A549 (cell line): Measurements from ENCODE around the gene CLIP1. TPM values are rescaled to one million over a fixed set of nuclear protein-coding genes. Genes with fewer than 3 reads are reported as not detected.

Experiments
- ATAC-seq, 2 experiments: fragments of 200-7000 bp in 1 of 2; fragments of >200 bp in 1 of 2; cut with Nextera tagmentation in 1 of 2; cut with Tn5 transposase in 1 of 2; 3 replicates each; pipeline versions ENCODE4 v1.8.0 to v1.9.1; 2018 to 2020; ENCODE audit warnings: mild to moderate bottlenecking in 1 of 2, moderate library complexity in 1 of 2
- CTCF ChIA-PET: fragments of 300-600 bp; sonication (Branson Sonifier 250); formaldehyde crosslinking; extraction: SDS; loops from one replicate; lab custom pipeline; 2021; ENCODE audit warnings: antibody characterized with exemption, inconsistent platforms; lab: Yijun Ruan, JAX
- POLR2A ChIA-PET: fragments of 350-600 bp; formaldehyde crosslinking; extraction: SDS; loops from one replicate; lab custom pipeline; 2021; ENCODE audit warnings: antibody characterized with exemption, inconsistent platforms; lab: Yijun Ruan, JAX
- DNase-seq, 2 experiments: peaks; one replicate each; pipeline versions ENCODE4 v3.0.0 to v3.0.0-alpha.2; 2011 to 2016; ENCODE audit warnings: low read depth in 1 of 2, low spot score in 1 of 2
- FAIRE-seq: peaks from 2 replicates; lab custom pipeline; 2011; peaks lifted over from hg19 to GRCh38; lab: Jason Lieb, UNC
- H3K27ac ChIP-seq, 2 experiments: fragments of >200 bp; sonication (Bioruptor Twin); formaldehyde crosslinking; 3 replicates each; pipeline ENCODE4 v1.5.1; 2016 to 2017
- H3K4me1 ChIP-seq: fragments of >200 bp; sonication (Bioruptor Twin); formaldehyde crosslinking; 3 replicates; pipeline ENCODE4 v1.6.1; 2016
- H3K4me2 ChIP-seq: fragments of >200 bp; sonication (Bioruptor Twin); formaldehyde crosslinking; 3 replicates; pipeline ENCODE4 v1.6.1; 2016
- H3K4me3 ChIP-seq: fragments of >200 bp; sonication (Bioruptor Twin); formaldehyde crosslinking; 3 replicates; pipeline ENCODE4 v1.5.1; 2016
- H3K9me3 ChIP-seq: fragments of >200 bp; sonication (Bioruptor Twin); formaldehyde crosslinking; 3 replicates; pipeline ENCODE4 v1.6.1; 2016
- ATOH8 ChIP-seq: fragments of 250-450 bp; sonication (Bioruptor Pico); IDR thresholded peaks from 2 replicates; pipeline ENCODE4 v1.5.0; 2020; ENCODE audit warnings: low read depth, mild to moderate bottlenecking, moderate library complexity
- CBX2 ChIP-seq: fragments of 200-600 bp; sonication (generic); IDR thresholded peaks from 2 replicates; pipeline ENCODE4 v1.6.1; 2016; ENCODE audit warnings: low read depth, mild to moderate bottlenecking, borderline replicate concordance
- CBX8 ChIP-seq: fragments of 200-600 bp; sonication (generic); IDR thresholded peaks from 2 replicates; pipeline ENCODE4 v1.6.1; 2016
- E2F6 ChIP-seq: IDR thresholded peaks from 2 replicates; pipeline ENCODE4 v1.6.1; 2012; ENCODE audit warnings: low read depth, borderline replicate concordance
- EHMT2 ChIP-seq: fragments of 200-600 bp; sonication (generic); IDR thresholded peaks from 2 replicates; pipeline ENCODE4 v1.6.1; 2016; ENCODE audit warnings: antibody characterized with exemption, low read depth, mild to moderate bottlenecking, moderate library complexity
- ELK1 ChIP-seq: fragments of 150-350 bp; IDR thresholded peaks from 2 replicates; pipeline ENCODE4 v1.6.1; 2014; ENCODE audit warnings: low read depth, mild to moderate bottlenecking, low read length
- ESRRA ChIP-seq: fragments of 150-350 bp; IDR thresholded peaks from 2 replicates; pipeline ENCODE4 v1.6.1; 2014; ENCODE audit warnings: mild to moderate bottlenecking, low read length, borderline replicate concordance
- FOSB ChIP-seq: fragments of 250-450 bp; sonication (Bioruptor Pico); IDR thresholded peaks from 2 replicates; pipeline ENCODE4 v1.5.0; 2020; ENCODE audit warnings: mild to moderate bottlenecking, moderate library complexity
- FOXS1 ChIP-seq: fragments of 250-450 bp; sonication (Bioruptor Pico); IDR thresholded peaks from 2 replicates; pipeline ENCODE4 v1.5.0; 2020; ENCODE audit warnings: mild to moderate bottlenecking, moderate library complexity
- HOXA7 ChIP-seq: fragments of 250-450 bp; sonication (Bioruptor Pico); IDR thresholded peaks from 2 replicates; pipeline ENCODE4 v1.5.0; 2020; ENCODE audit warnings: mild to moderate bottlenecking, moderate library complexity
- HOXB5 ChIP-seq: fragments of 250-450 bp; sonication (Bioruptor Pico); IDR thresholded peaks from 2 replicates; pipeline ENCODE4 v1.5.0; 2020; ENCODE audit warnings: mild to moderate bottlenecking, moderate library complexity
- JUNB ChIP-seq: fragments of >200 bp; sonication (Bioruptor Twin); formaldehyde crosslinking; IDR thresholded peaks from 2 replicates; pipeline ENCODE4 v1.6.1; 2016
- KDM5A ChIP-seq: fragments of 200-600 bp; sonication (generic); IDR thresholded peaks from 2 replicates; pipeline ENCODE4 v1.6.1; 2016; ENCODE audit warnings: antibody characterized with exemption, mild to moderate bottlenecking
- MAFK ChIP-seq: fragments of 450-650 bp; IDR thresholded peaks from 2 replicates; pipeline ENCODE4 v1.6.1; 2014; ENCODE audit not compliant: partially characterized antibody
- MYC ChIP-seq: IDR thresholded peaks from 2 replicates; pipeline ENCODE4 v1.6.1; 2012; ENCODE audit warnings: mild to moderate bottlenecking, inconsistent platforms, low read length, improper control_type of control experiment, borderline replicate concordance
- NPAS2 ChIP-seq: fragments of 250-450 bp; sonication (Bioruptor Pico); IDR thresholded peaks from 2 replicates; pipeline ENCODE4 v1.8.0; 2022; ENCODE audit warnings: mild to moderate bottlenecking, moderate library complexity, borderline replicate concordance
- NR3C1 ChIP-seq: fragments of >200 bp; sonication (Bioruptor Twin); formaldehyde crosslinking; IDR thresholded peaks from 3 replicates; pipeline ENCODE4 v1.6.1; 2017
- PHF8 ChIP-seq: fragments of 200-600 bp; sonication (generic); IDR thresholded peaks from 2 replicates; pipeline ENCODE4 v1.6.1; 2016; ENCODE audit warnings: low read depth, mild to moderate bottlenecking, antibody characterized with exemption, moderate library complexity, borderline replicate concordance
- POLR2A ChIP-seq: IDR thresholded peaks from 2 replicates; pipeline ENCODE4 v1.6.1; 2012; ENCODE audit warnings: mild to moderate bottlenecking, low read length
- REST ChIP-seq: fragments of 200-600 bp; sonication (generic); IDR thresholded peaks from 2 replicates; pipeline ENCODE4 v1.6.1; 2016; ENCODE audit warnings: antibody characterized with exemption, mild to moderate bottlenecking, moderate library complexity
- RNF2 ChIP-seq: fragments of 200-600 bp; sonication (generic); IDR thresholded peaks from 2 replicates; pipeline ENCODE4 v1.6.1; 2016; ENCODE audit warnings: low read depth, mild to moderate bottlenecking, antibody characterized with exemption, moderate library complexity, borderline replicate concordance
- USF2 ChIP-seq: fragments of 450-650 bp; IDR thresholded peaks from 2 replicates; pipeline ENCODE4 v1.6.1; 2014; ENCODE audit warnings: antibody characterized with exemption
- ZFP36 ChIP-seq: fragments of 450-650 bp; IDR thresholded peaks from 2 replicates; pipeline ENCODE4 v1.6.1; 2014; ENCODE audit warnings: borderline replicate concordance; ENCODE audit not compliant: partially characterized antibody
- ZNF302 ChIP-seq: fragments of 250-450 bp; sonication (Bioruptor Pico); IDR thresholded peaks from 2 replicates; pipeline ENCODE4 v1.9.0; 2021; ENCODE audit warnings: inconsistent platforms, mild to moderate bottlenecking, moderate library complexity
- ZSCAN20 ChIP-seq: fragments of 250-450 bp; sonication (Bioruptor Pico); IDR thresholded peaks from 2 replicates; pipeline ENCODE4 v1.8.0; 2022; ENCODE audit warnings: mild to moderate bottlenecking, moderate library complexity
- WGBS: methylation state at CpG from one replicate; pipeline ENCODE4 v1.1.6; 2017; ENCODE audit errors: missing lambda C conversion rate; 5-methylcytosine and 5-hydroxymethylcytosine counted together
- polyA plus RNA-seq, 4 experiments: library from polyadenylated mRNA; depleted of rRNA in 3 of 4; stranded (reverse); fragments of >200 nt; fragmentation: RNase III in 1 of 4; extraction: RNeasy Plus Mini Kit Qiagen cat#74134 plus additional on column Dnase treatment in 1 of 4; gene quantifications; 2 replicates in 3 of 4; 3 replicates in 1 of 4; pipeline ENCODE4 v1.2.3, GENCODE V29; 2011 to 2017
- TF ChIP-seq, protein P1 (sequence below): IDR thresholded peaks from 2 replicates; pipeline ENCODE4 v1.6.1; 2012

Gene CLIP1
- polyA plus RNA-seq, 2 of the 4 experiments (the other 2 are of a cell fraction) = 43.0 to 133 TPM

DNA sequence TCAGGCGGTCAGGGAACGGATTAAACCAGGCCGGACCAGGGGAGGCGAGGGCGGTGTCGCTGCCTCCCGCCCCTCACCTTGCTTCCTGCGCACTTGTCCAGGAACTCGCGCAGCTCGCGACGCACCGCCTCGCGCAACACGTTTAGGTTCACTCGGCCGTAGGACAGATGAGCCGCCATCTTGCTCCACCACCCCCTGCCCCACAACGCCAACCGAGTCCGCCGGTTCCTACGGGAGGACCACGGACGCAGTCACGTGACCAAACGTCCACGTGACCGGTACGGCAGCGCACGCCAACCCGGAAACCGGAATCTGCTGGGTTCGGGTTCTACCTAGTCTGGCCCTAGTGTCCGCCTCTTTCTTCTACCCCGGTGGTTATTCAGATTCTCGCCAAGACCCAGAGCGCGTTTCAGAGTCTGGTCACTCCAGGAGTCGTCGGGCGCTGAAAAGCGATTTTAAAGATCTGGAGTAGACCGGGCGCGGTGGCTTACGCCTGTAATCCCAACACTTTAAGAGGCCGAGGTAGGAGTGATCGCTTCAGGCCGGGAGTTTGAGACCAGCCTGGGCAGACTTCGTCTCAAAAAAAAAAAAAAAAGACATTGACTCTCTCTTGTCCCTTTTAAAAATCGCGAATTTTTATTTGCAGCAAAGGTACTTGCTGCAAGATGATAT lies 156.1 kb downstream of the CLIP1 start, which contains the start of gene VPS33A (continued):
- TF ChIP-seq USF2 = peak; percentile 100
- TF ChIP-seq CBX8 = no peak
- no peak for TF ChIP-seq REST
- no peak for TF ChIP-seq ESRRA
- no peak for TF ChIP-seq ATOH8 (CRISPR knock-in tag)
- TF ChIP-seq HOXA7 = no peak
- TF ChIP-seq HOXB5 (CRISPR knock-in tag) = peak; percentile 70; the same call in 1 of the 2 replicates
- TF ChIP-seq E2F6 = peak; percentile 39; the same call in 1 of the 2 replicates
- TF ChIP-seq CBX2 = no peak
- TF ChIP-seq MYC = no peak
- TF ChIP-seq JUNB = no peak
- no peak for TF ChIP-seq NR3C1
- TF ChIP-seq, protein P1, sequence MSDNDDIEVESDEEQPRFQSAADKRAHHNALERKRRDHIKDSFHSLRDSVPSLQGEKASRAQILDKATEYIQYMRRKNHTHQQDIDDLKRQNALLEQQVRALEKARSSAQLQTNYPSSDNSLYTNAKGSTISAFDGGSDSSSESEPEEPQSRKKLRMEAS = peak; percentile 93
- no peak for TF ChIP-seq ZSCAN20
- peak; percentile 93 for TF ChIP-seq NPAS2 (CRISPR knock-in tag)
- peak; percentile 91 for TF ChIP-seq PHF8
- TF ChIP-seq ELK1 = no peak
- peak; percentile 94 for TF ChIP-seq KDM5A
- no peak for TF ChIP-seq FOSB (CRISPR knock-in tag)

DNA sequence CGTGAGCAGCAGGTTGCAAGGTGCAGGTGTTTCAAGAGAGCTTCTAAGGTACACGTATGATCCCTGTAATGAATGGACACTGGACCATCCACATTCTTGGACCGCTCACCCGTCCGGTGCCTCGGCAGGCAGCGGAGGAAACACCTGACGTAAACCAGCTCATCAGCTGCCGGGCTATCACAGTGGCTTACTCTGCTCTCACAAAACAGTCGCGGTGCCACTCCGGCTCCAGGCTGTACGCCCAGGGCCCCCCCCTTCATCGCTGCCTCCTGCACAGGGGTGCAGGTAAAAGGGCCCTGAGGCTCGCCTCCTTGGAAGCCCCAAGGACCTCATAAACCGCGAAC lies 156.6 kb downstream of the CLIP1 start:
- TF ChIP-seq HOXB5 (CRISPR knock-in tag) (no peak), ZFP36 (no peak), POLR2A (no peak), RNF2 (no peak), MAFK (no peak), FOXS1 (CRISPR knock-in tag) (no peak), NPAS2 (CRISPR knock-in tag) (no peak), MYC (no peak), EHMT2 (no peak), ZNF302 (CRISPR knock-in tag) (no peak)
- H3K27ac ChIP-seq = peak overlapping the region; percentile 94 to 95
- DNase-seq (peak in 1 of 2 experiments; percentile 46), FAIRE-seq (no peak), ATAC-seq (peak; percentile 65 to 67)
- ChIA-PET CTCF (interaction anchor here (1.3 kb wide), 1 partner anchor 15 kb away, joined by 3 read pairs; no protein-coding TSS in a partner anchor), POLR2A (interaction anchor here (0.6 kb wide), 1 partner anchor 539 kb away, joined by 4 read pairs; no protein-coding TSS in a partner anchor)
- peaks cover 10% of the 10 kb centered on the region; the same call in 1 of the 3 replicates for H3K4me1 ChIP-seq
- H3K9me3 ChIP-seq = no peaks in the 10 kb centered on the region
- H3K4me2 ChIP-seq = peak overlapping the region; percentile 96
- under 1% methylated on average over 17 of the region's 17 CpGs for WGBS
- H3K4me3 ChIP-seq = peak overlapping the region; percentile 98
